Panc1 (cell line): ENCODE results near the gene SKOR1. TPM values are rescaled to one million over a fixed set of nuclear protein-coding genes. Genes with fewer than 3 reads are reported as not detected.

Experiments used
- ATAC-seq: fragments of 200-7000 bp; cut with Tn5 transposase; 2 replicates; pipeline ENCODE4 v1.9.1; 2020; ENCODE audit warnings: mild to moderate bottlenecking, moderate library complexity
- BruUV-seq: library from RNA; stranded (reverse); fragments of 400-500 nt; replicated peaks from 2 replicates; lab custom pipeline; 2021; lab: Mats Ljungman, UMichigan
- CTCF ChIA-PET: fragments of 300-600 bp; sonication (Branson Sonifier 250); formaldehyde crosslinking; loops from one replicate; lab custom pipeline; 2022; ENCODE audit warnings: antibody characterized with exemption; lab: Charles Lee
- POLR2A ChIA-PET: fragments of 300-600 bp; sonication (Branson Sonifier 250); formaldehyde crosslinking; loops from one replicate; lab custom pipeline; 2022; ENCODE audit warnings: antibody characterized with exemption; lab: Charles Lee
- DNase-seq: peaks from one replicate; pipeline ENCODE4 v3.0.0-alpha.2; 2010; ENCODE audit warnings: low read depth, low spot score
- H3K27ac ChIP-seq: 2 replicates; pipeline ENCODE4 v1.5.1; 2011; ENCODE audit warnings: mild to moderate bottlenecking, low read length, inconsistent platforms
- H3K27me3 ChIP-seq: fragments of 200-500 bp; sonication (Bioruptor generic); 2 replicates; pipeline ENCODE4 v1.6.0; 2014; ENCODE audit warnings: low read length, inconsistent platforms; ENCODE audit not compliant: control insufficient read depth, insufficient read depth
- H3K36me3 ChIP-seq: fragments of 200-500 bp; sonication (Bioruptor generic); 2 replicates; pipeline ENCODE4 v1.5.1; 2014; ENCODE audit warnings: inconsistent platforms, mild to moderate bottlenecking, low read length, moderate library complexity; ENCODE audit not compliant: control insufficient read depth, insufficient read depth
- H3K4me1 ChIP-seq: 2 replicates; pipeline ENCODE4 v1.5.1; 2011; ENCODE audit warnings: inconsistent platforms, mild to moderate bottlenecking, low read length, moderate library complexity; ENCODE audit not compliant: control insufficient read depth, insufficient read depth
- H3K4me3 ChIP-seq, 2 experiments: 2 replicates each; pipeline ENCODE4 v1.5.1; 2011 to 2012; ENCODE audit warnings: low read depth in 2 of 2, low read length in 2 of 2, mild to moderate bottlenecking in 2 of 2, inconsistent platforms in 1 of 2, moderate library complexity in 1 of 2
- H3K9me3 ChIP-seq: fragments of 200-500 bp; sonication (Bioruptor generic); 2 replicates; pipeline ENCODE4 v1.5.1; 2014; ENCODE audit warnings: low read depth, mild to moderate bottlenecking, inconsistent platforms, low read length, moderate library complexity; ENCODE audit not compliant: control insufficient read depth, insufficient read depth
- CTCF ChIP-seq: fragments of 450-650 bp; IDR thresholded peaks from 2 replicates; pipeline ENCODE4 v1.5.1; 2017; ENCODE audit warnings: mild to moderate bottlenecking
- POLR2AphosphoS5 ChIP-seq: IDR thresholded peaks from 2 replicates; pipeline ENCODE4 v1.6.1; 2012; ENCODE audit warnings: mild to moderate bottlenecking, low read depth, low read length, moderate library complexity
- REST ChIP-seq, 2 experiments: IDR thresholded peaks; 2 replicates each; pipeline ENCODE4 v1.6.1; 2011 to 2012; ENCODE audit warnings: low read depth in 2 of 2, control low read depth in 1 of 2, low read length in 1 of 2, mild to moderate bottlenecking in 1 of 2, moderate library complexity in 1 of 2; ENCODE audit not compliant: insufficient read depth in 1 of 2
- SIN3A ChIP-seq: IDR thresholded peaks from 2 replicates; pipeline ENCODE4 v1.6.1; 2012; ENCODE audit warnings: low read depth, mild to moderate bottlenecking, low read length, moderate library complexity, borderline replicate concordance; ENCODE audit not compliant: insufficient read depth
- TCF7L2 ChIP-seq: IDR thresholded peaks from 2 replicates; pipeline ENCODE4 v1.6.1; 2011; ENCODE audit warnings: mild to moderate bottlenecking, low read depth, low read length, inconsistent platforms
- in situ Hi-C: cut with HindIII; loops from 2 replicates; pipeline ENCODE4 v1.10.0; 2016; ENCODE audit warnings: low sequenced_read_pairs, low pct_unique_long_range_greater_than_20kb
- intact Hi-C: fragments of 100-400 bp; cut with micrococcal nuclease; formaldehyde crosslinking; loops from one replicate; pipeline ENCODE4 v1.10.0; 2022; ENCODE audit not compliant: unreplicated experiment
- total RNA-seq: library from RNA; stranded (reverse); gene quantifications from one replicate; pipeline ENCODE4 v1.2.1, GENCODE V29; 2021; ENCODE audit not compliant: unreplicated experiment

SKOR1 gene
- total RNA-seq, 1 experiment from 2014 or later, result 0.21 TPM

- in situ Hi-C loops, result no loop called here
- intact Hi-C loops, result loop anchor here (5.0 kb wide), 1 partner anchor 48 kb away; no protein-coding TSS in a partner anchor
These were observed 44.4 kb downstream of the SKOR1 start for GRCh38 chr15:67869701-67870100.

GRCh38 chr15:67870868-67871408 is 45.6 kb downstream of the SKOR1 start:
- Histone ChIP-seq H3K27ac (no peak overlapping the region), H3K4me3 (no peak overlapping the region), H3K4me1 (peaks cover 2% of the 10 kb centered on the region; the same call in 1 of the 2 replicates), H3K9me3 (peaks cover 4% of the 10 kb centered on the region; the same call in 1 of the 2 replicates), H3K27me3 (no peaks in the 10 kb centered on the region), H3K36me3 (no peaks in the 10 kb centered on the region)
- no TSS peak for BruUV-seq
- no peak for DNase-seq
- in situ Hi-C loops (no loop called here), intact Hi-C loops (no loop called here)
- ATAC-seq, result no peak
- POLR2A ChIA-PET, result no interaction called here
- TF ChIP-seq SIN3A (no peak), REST (IDR thresholded peaks at IDR 0.05; ENCODE audit: insufficient read depth in 1 of 2, low read depth in 2 of 2, low read length in 1 of 2) (no peak), POLR2AphosphoS5 (no peak), CTCF (no peak), TCF7L2 (no peak)
- CTCF ChIA-PET, result no interaction called here

More at GRCh38 chr15:67869701-67870100, 44.4 kb downstream of the SKOR1 start:
- ATAC-seq, result no peak
- POLR2A ChIA-PET, result no interaction called here
- Histone ChIP-seq H3K9me3 (peaks cover 4% of the 10 kb centered on the region; the same call in 1 of the 2 replicates), H3K27ac (no peak overlapping the region), H3K27me3 (no peaks in the 10 kb centered on the region), H3K4me3 (no peak overlapping the region), H3K4me1 (peaks cover 5% of the 10 kb centered on the region; the same call in 1 of the 2 replicates), H3K36me3 (no peaks in the 10 kb centered on the region)
- no peak for DNase-seq
- CTCF ChIA-PET, result no interaction called here
- no TSS peak for BruUV-seq
- no peak for TF ChIP-seq SIN3A
- TF ChIP-seq REST (IDR thresholded peaks at IDR 0.05; ENCODE audit: insufficient read depth in 1 of 2, low read depth in 2 of 2, low read length in 1 of 2), result no peak
- no peak for TF ChIP-seq TCF7L2
- no peak for TF ChIP-seq POLR2AphosphoS5
